Activated CD4-positive, alpha-beta T cell treated with anti-CD3 and anti-CD28 coated beads for 24 hours (primary cell): Measurements from ENCODE around the gene TXNDC16.

Experiments used
- DNase-seq, 2 donors: peaks; one replicate each; pipeline ENCODE4 v3.0.0-alpha.2; 2020; ENCODE audit warnings: low read depth in 2 of 2

Gene TXNDC16

GRCh38 chr14:52455291-52456088, 96.8 kb downstream of the TXNDC16 start:
- no peak for DNase-seq

DNA sequence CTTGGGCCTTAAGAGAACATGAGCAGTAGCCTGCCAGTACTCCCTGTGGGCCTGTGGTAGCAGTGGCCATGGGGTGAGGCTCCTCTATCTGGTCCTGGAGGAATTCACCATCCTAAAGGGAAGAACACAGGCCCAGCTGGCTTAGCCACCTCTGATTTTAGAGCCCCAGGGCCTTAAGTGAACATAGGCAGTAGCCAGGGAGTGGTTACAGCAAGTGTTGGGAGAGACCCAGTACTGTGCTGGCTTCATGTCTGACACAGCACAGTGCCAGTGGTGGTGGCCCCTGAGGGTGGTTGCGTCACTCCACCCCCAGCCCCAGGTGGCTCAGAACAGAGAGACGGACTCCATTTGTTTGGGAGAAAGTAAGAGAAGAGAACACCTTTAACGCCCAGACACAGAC, 105.1 kb downstream of the TXNDC16 start:
- no peak for DNase-seq

DNA sequence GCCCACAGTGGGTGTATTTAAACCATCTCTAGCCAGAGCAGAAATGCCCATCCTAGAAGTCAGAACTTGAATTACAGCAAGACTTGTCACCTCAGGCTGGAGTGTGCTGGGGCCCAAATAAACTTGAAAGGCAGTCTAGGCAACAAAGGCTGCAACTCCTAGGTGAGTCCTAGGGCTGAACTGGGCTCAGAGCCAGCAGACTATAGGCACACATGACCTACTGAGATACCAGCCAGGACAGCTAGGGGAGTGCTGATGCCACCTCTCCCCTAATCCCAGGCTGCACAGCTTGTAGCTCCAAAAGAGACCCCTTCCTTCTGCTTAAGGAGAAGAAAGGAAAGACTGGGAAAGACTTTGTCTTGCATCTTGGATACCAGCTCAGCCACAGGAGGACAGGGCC, 106.0 kb downstream of the TXNDC16 start:
- DNase-seq: no peak

- DNase-seq: no peak
Observed at GRCh38 chr14:52443506-52443905, 108.8 kb downstream of the TXNDC16 start.

DNA sequence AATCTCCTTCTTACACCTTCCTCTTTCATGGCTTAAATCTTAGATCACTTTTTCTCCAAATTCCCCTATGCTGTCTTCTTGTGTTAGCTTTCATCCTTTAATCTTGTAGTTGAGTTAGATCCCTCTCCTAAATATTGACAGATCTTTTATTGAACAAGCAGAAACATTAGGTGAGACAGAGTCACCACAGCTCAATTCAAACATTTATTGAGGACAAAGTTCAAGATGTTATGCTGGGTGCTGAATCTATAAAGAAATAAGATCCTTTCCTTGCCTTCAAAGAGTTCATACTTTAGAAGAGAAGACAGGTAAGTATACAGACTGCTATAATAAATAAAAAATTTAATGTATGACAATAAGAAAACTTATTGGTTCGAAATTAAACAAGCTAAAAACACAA, 109.7 kb downstream of the TXNDC16 start:
- DNase-seq: no peak

- DNase-seq: no peak
Observed at GRCh38 chr14:52442166-52442565, 110.1 kb downstream of the TXNDC16 start.

- no peak for DNase-seq
Observed at GRCh38 chr14:52439476-52439875, 112.8 kb downstream of the TXNDC16 start.

DNA sequence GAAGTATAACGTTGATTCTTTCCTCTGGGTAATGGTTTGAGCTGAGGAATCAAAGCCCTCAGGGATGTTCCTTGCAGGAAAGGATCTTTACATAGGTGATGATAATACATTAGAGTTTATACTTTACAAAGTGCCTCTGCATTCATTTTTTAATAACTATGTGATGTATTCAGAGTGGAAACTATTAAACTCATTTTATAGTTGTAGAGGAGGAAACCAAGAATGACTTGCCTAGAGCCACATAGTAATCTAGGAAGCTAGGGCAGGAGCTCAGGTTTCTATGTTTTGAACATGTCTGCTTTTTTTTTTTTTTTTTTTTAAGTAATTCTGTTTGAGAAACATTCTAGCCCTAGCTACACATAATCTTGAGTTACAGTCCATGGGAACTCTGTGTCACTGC, 117.3 kb downstream of the TXNDC16 start:
- no peak for DNase-seq

GRCh38 chr14:52430474-52430873, 121.8 kb downstream of the TXNDC16 start:
- no peak for DNase-seq

DNA sequence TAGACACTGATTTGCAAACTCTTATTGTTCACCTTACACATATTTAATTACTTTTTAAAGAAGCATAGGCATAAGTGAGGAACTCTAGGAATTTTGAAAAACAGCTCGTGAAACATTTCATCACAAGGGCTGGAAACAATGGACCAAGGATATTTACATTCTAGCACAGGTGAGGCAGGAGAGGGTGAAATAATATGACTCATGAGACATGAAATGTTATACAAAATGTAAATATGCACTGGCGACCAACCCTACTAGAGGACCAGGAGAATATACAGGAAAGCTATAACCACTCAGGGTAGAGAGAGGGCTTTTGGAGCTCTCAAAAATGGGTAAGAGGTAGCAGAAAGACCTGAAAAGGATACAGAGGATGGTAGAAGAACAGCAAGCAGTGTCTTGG, 122.9 kb downstream of the TXNDC16 start:
- no peak for DNase-seq

DNA sequence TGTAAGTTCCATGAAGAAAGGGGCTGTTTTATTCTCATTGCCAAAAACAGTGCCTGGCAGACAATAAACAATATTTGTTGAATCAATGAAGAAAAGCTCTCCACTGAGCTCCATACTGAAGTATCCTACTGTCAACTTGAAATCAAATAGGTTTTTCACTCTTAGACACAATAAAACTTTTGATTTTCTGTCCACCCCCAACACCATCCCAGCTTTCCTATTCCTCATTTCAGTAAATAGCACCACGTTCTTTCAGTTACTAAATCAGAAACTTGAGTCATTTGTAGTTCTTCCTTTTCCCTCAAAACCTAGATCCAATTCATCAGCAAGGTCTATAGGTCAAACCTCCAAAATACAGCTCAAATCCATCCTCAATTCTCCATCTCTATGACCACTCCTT, 124.8 kb downstream of the TXNDC16 start:
- no peak for DNase-seq

DNA sequence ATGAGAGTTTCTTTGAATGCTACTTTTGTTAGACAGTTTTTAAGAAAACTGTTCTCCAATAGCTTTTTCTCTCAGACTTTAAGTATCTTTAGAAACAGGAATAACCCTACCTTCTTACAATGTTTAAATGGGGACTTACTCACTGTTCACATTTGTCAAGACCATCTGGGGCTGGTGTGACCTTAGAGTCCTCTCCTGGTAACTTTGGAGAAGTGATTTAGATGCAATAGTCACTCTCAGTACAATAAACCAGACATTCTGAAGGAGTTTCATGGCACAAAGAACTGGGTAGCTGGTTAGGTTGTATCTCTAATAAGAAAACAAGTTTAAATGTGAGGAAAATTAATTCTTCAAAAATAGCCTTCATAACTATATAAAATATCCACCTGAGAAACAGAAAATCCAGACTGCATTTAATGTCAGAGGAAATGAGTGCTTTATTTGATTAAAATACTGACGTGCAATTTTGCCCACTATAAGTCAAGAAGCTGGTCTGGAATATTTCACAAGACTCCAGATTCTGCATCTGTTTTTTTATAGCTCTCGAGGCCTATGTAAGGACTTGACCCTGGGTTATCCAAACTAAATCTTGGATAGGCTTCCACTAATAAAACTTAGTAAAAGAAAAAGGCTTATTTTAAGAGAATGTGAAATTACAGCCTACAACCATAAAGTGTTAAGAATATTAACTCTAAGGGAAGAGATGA, 129.5 kb downstream of the TXNDC16 start:
- DNase-seq: no peak

DNA sequence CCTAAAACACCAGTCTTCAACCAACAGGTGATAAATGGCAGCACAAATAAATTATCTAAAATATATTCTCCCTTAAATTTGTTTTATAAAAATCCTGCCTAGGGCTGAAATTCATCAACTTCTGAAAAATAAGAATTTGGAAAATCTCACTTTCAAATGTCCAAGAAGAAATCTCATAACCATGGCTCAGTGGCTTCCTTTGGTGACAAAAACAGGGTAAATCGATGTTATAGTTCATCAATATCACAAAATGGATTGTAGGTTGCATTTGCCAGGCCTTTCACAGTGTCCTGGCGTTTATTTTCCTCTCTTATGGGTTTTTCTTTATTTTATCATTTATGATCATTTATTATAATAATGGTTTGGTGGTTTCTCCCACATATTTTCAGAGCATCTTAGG, 135.2 kb downstream of the TXNDC16 start:
- DNase-seq: no peak

- DNase-seq: no peak
Observed at GRCh38 chr14:52413729-52414408, 138.4 kb downstream of the TXNDC16 start.

- no peak for DNase-seq
Observed at GRCh38 chr14:52412426-52412825, 139.9 kb downstream of the TXNDC16 start.

DNA sequence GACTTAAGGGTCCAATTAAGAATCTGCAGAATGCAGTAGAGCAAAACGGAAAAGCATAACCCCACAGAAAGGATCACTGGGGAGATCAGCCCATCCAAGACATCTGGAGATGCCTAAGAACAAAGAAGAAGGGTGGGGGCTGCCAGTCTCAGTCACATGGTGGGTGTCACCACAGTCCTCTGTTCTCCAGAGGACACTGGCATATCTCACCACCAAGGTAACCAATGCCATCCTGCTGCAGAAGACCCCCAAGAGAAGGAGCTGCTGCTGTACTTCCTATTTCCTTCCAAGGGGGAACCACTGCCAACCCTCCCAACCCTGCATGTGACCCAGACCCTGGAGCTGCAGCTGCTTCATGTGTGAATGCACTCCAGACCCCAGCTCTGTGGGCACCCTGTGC, 147.0 kb downstream of the TXNDC16 start:
- DNase-seq: no peak

DNA sequence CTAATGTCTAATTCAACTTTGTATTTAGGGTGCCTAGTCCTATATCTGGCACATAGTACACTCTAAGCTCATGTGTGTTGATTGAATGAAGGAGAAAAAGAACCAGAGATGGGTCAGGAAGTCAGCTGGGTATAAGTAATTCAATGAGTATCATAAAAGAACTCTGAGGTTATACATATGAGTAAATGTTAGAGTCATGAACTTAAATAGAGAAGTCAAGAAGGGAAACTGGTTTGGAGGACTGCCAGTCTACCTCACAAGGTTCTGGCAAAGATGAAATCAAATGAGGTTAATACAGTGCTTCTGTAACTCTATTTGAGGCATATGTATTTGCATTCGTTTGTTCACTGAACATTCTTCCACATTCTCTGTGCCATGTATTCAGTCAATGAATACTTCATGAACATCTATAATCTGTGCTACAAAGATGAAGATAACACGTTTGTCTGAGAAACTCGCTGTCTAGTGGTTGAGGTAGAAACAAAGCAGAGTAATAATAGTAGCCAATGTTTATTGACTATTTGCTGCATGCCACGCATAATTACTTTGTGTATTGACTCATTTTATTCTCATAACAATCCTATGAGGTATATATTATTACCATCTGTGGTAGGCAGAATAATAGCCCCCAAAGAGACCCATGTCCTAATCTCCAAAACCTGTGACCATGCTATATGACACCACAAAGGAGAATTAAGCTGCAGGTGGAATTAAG, 149.3 kb downstream of the TXNDC16 start:
- DNase-seq: no peak

- DNase-seq: no peak
Observed at GRCh38 chr14:52400846-52401245, 151.5 kb downstream of the TXNDC16 start.

DNA sequence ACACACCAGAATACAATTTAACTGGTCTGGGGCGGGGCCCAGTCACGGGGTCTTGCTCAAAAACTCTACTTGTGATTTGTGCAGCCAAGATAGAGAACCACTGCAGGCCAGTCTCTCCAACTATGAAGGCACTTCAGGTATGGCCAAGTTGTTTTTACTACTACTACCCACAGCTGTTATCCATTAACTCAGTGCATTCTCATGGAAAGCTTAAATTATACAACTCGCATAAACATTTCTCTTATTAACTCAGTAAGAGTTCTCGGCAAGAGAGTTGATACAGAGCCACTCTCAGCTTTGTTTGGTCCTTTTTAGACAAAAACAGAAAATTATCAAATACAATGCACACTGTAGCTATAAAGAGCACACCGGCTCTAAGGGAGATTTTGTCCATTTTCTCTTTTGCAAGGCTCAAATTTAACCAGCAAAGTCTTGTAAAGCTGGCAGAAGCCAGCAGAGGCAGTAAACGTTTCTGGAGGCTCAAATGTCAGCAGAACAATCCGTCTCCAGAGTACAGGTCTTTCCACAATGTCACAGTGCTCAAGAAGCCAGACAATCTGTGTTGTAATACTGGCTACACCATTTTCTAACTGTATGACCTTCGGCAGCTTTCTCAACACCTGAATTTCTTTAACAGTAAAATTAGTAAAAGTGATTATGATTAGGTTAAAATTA, 152.2 kb downstream of the TXNDC16 start:
- DNase-seq: no peak

GRCh38 chr14:52399104-52399503, 153.2 kb downstream of the TXNDC16 start:
- no peak for DNase-seq

DNA sequence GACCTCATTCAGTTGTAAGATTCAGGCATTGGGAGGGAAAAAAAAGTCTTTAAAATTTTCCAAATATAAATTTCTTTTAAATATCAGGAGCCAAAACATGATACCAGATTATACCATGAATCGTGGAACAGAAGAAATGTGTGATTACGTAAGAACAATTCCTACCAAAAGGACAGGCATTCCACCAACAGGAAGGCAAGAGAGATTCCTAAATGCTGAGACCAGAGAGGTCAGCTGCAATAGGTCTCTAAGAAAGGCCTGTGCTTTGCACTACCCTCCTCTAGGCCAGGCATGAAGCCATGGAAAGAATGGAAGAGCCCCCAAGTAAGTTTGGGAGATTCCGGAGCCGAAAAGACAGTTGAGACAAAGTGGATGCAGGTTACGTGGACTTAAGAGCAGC, 154.5 kb downstream of the TXNDC16 start:
- DNase-seq: no peak

GRCh38 chr14:52395728-52396127, 156.6 kb downstream of the TXNDC16 start:
- DNase-seq: no peak
